ENCODE data around the gene MYH14.
A peak's percentile ranks its signal among the peaks of the same experiment; 100 is the strongest.
"Not testable (repeated sequence)": the region's sequence is repeated elsewhere in the genome, so short reads cannot be mapped to it uniquely, and the experiment has no call there.

Gene MYH14

GRCh38 chr19:50344661-50345318, 141.4 kb downstream of the MYH14 start:
- Histone ChIP-seq H3K27ac (ENCODE audit: low read depth, low read length) (peak overlapping the region; percentile 99), H3K4me2 (ENCODE audit: low read length) (peak overlapping the region; percentile 84)

GRCh38 chr19:50347089-50347581, 143.7 kb downstream of the MYH14 start:
- peak overlapping the region; percentile 99 for H3K27ac ChIP-seq (ENCODE audit: low read depth, low read length)

More at GRCh38 chr19:50344661-50345318, 141.4 kb downstream of the MYH14 start:
- H4K20me1 ChIP-seq (ENCODE audit: control insufficient read depth, insufficient read depth, low read depth, low read length), result no peaks in the 10 kb centered on the region
- TF ChIP-seq CTCF (IDR thresholded peaks at IDR 0.05; ENCODE audit: low read depth, low read length, poor library complexity, severe bottlenecking), result no peak
- TF ChIP-seq EZH2phosphoT487 (IDR thresholded peaks at IDR 0.05; ENCODE audit: borderline replicate concordance, low read length), result no peak
- peaks cover 55% of the 10 kb centered on the region for H3F3A ChIP-seq (ENCODE audit: control insufficient read depth, insufficient read depth)
- peak overlapping the region; percentile 83 for H3K4me3 ChIP-seq (ENCODE audit: low read length)
- no peaks in the 10 kb centered on the region for H3K27me3 ChIP-seq (ENCODE audit: control insufficient read depth, low read length)
- peaks cover 87% of the 10 kb centered on the region for H3K4me1 ChIP-seq (ENCODE audit: control insufficient read depth, low read length)
- H3K9me2 ChIP-seq (replicated peaks; ENCODE audit: control insufficient read depth, low read length), result no peaks in the 10 kb centered on the region
- H3K79me2 ChIP-seq (ENCODE audit: control insufficient read depth, low read length), result peaks cover 50% of the 10 kb centered on the region
- H3K9me3 ChIP-seq (ENCODE audit: control insufficient read depth, insufficient read depth, low read length), result no peaks in the 10 kb centered on the region
- peaks cover 36% of the 10 kb centered on the region for H3K36me3 ChIP-seq (ENCODE audit: control insufficient read depth, low read length)

GRCh38 chr19:50349277-50350057, 146.0 kb downstream of the MYH14 start:
- Histone ChIP-seq H4K20me1 (ENCODE audit: control insufficient read depth, insufficient read depth, low read depth, low read length) (no peaks in the 10 kb centered on the region), H3K79me2 (ENCODE audit: control insufficient read depth, low read length) (peaks cover 6% of the 10 kb centered on the region), H3K36me3 (ENCODE audit: control insufficient read depth, low read length) (peaks cover 4% of the 10 kb centered on the region; the same call in 1 of the 2 replicates), H3K4me2 (ENCODE audit: low read length) (peak overlapping the region; percentile 84), H3K9me3 (ENCODE audit: control insufficient read depth, insufficient read depth, low read length) (no peaks in the 10 kb centered on the region), H3K4me3 (ENCODE audit: low read length) (peak overlapping the region; percentile 68; the same call in 1 of the 2 replicates), H3F3A (ENCODE audit: control insufficient read depth, insufficient read depth) (peaks cover 29% of the 10 kb centered on the region), H3K9me2 (replicated peaks; ENCODE audit: control insufficient read depth, low read length) (no peaks in the 10 kb centered on the region), H3K27me3 (ENCODE audit: control insufficient read depth, low read length) (no peaks in the 10 kb centered on the region), H3K27ac (ENCODE audit: low read depth, low read length) (peak overlapping the region; percentile 99), H3K4me1 (ENCODE audit: control insufficient read depth, low read length) (peaks cover 71% of the 10 kb centered on the region)
- TF ChIP-seq CTCF (IDR thresholded peaks at IDR 0.05; ENCODE audit: low read depth, low read length, poor library complexity, severe bottlenecking) (peak; percentile 46), EZH2phosphoT487 (IDR thresholded peaks at IDR 0.05; ENCODE audit: borderline replicate concordance, low read length) (no peak)

More at GRCh38 chr19:50347089-50347581, 143.7 kb downstream of the MYH14 start:
- Histone ChIP-seq H3F3A (ENCODE audit: control insufficient read depth, insufficient read depth) (peaks cover 40% of the 10 kb centered on the region), H3K4me3 (ENCODE audit: low read length) (peak overlapping the region; percentile 68), H3K4me1 (ENCODE audit: control insufficient read depth, low read length) (peaks cover 77% of the 10 kb centered on the region), H3K4me2 (ENCODE audit: low read length) (peak overlapping the region; percentile 84), H3K36me3 (ENCODE audit: control insufficient read depth, low read length) (peaks cover 14% of the 10 kb centered on the region), H3K79me2 (ENCODE audit: control insufficient read depth, low read length) (peaks cover 27% of the 10 kb centered on the region)
- not testable (repeated sequence) for H4K20me1 ChIP-seq (ENCODE audit: control insufficient read depth, insufficient read depth, low read depth, low read length); H3K27me3 ChIP-seq (ENCODE audit: control insufficient read depth, low read length); H3K9me2 ChIP-seq (replicated peaks; ENCODE audit: control insufficient read depth, low read length); H3K9me3 ChIP-seq (ENCODE audit: control insufficient read depth, insufficient read depth, low read length)

Data from DOHH2 (cell line).